ENCODE results near the gene SUSD5. TPM values are rescaled to one million over a fixed set of nuclear protein-coding genes. Genes with fewer than 3 reads are reported as not detected.
"Not testable (repeated sequence)": the region's sequence is repeated elsewhere in the genome, so short reads cannot be mapped to it uniquely, and the experiment has no call there.

SUSD5 gene
- total RNA-seq, 4 donors from 2014 or later: 0.13 to 1.2 (median 0.76) TPM; not detected in 1

GRCh38 chr3:33144433-33144832, 74.2 kb downstream of the SUSD5 start:
- WGBS, 2 donors: 45 to 67% methylated on average over 1 of the region's 1 CpG
- intact Hi-C loops (cut with DNase I): no loop called here
- H3K4me1 ChIP-seq: peaks cover 0 to 13% (median 0%) of the 10 kb centered on the region in 3 donors
- H3K36me3 ChIP-seq: peaks cover 5 to 64% (median 10%) of the 10 kb centered on the region in 3 donors
- H3K4me3 ChIP-seq: no peak overlapping the region
- no peak for DNase-seq
- H3K27ac ChIP-seq: no peak overlapping the region
- TF ChIP-seq CTCF (IDR thresholded peaks at IDR 0.05) (peak in 3 of 6 experiments; percentile 14 to 31 (median 30)), POLR2A (IDR thresholded peaks at IDR 0.05) (no peak)
- no peaks in the 10 kb centered on the region for H3K27me3 ChIP-seq
- no peaks in the 10 kb centered on the region for H3K9me3 ChIP-seq

GRCh38 chr3:33141006-33141405, 77.6 kb downstream of the SUSD5 start:
- H3K36me3 ChIP-seq: peaks cover 5 to 94% (median 10%) of the 10 kb centered on the region in 3 donors
- no peaks in the 10 kb centered on the region for H3K9me3 ChIP-seq
- WGBS, 2 donors: 22 to 60% methylated on average over 3 of the region's 3 CpGs
- peaks cover 0 to 3% (median 0%) of the 10 kb centered on the region in 3 donors for H3K4me1 ChIP-seq
- H3K27me3 ChIP-seq: no peaks in the 10 kb centered on the region
- DNase-seq: no peak
- no peak overlapping the region for H3K27ac ChIP-seq
- intact Hi-C loops (cut with DNase I): no loop called here
- no peak for TF ChIP-seq CTCF (IDR thresholded peaks at IDR 0.05)
- TF ChIP-seq POLR2A (IDR thresholded peaks at IDR 0.05): no peak
- H3K4me3 ChIP-seq: no peak overlapping the region

- peaks cover 5 to 94% (median 14%) of the 10 kb centered on the region in 3 donors for H3K36me3 ChIP-seq
- peaks cover 0 to 3% (median 0%) of the 10 kb centered on the region in 3 donors for H3K4me1 ChIP-seq
- intact Hi-C loops (cut with DNase I): no loop called here
- no peaks in the 10 kb centered on the region for H3K27me3 ChIP-seq
- no peak overlapping the region for H3K27ac ChIP-seq
- no peak for DNase-seq
- no peaks in the 10 kb centered on the region for H3K9me3 ChIP-seq
- 50 to 61% methylated on average over 2 of the region's 2 CpGs for WGBS, 2 donors
- no peak for TF ChIP-seq CTCF (IDR thresholded peaks at IDR 0.05)
- no peak for TF ChIP-seq POLR2A (IDR thresholded peaks at IDR 0.05)
- no peak overlapping the region for H3K4me3 ChIP-seq
These were observed 78.6 kb downstream of the SUSD5 start for GRCh38 chr3:33139996-33140395.

GRCh38 chr3:33139006-33139623, 79.5 kb downstream of the SUSD5 start:
- H3K9me3 ChIP-seq; H3K27ac ChIP-seq; H3K4me1 ChIP-seq; intact Hi-C loops (cut with DNase I); H3K4me3 ChIP-seq; DNase-seq; H3K27me3 ChIP-seq: not testable (repeated sequence)
- peaks cover 9 to 94% (median 19%) of the 10 kb centered on the region in 3 donors for H3K36me3 ChIP-seq
- WGBS, 2 donors: 81 to 87% methylated on average over 8 of the region's 8 CpGs

- H3K9me3 ChIP-seq: no peaks in the 10 kb centered on the region
- 79 to 86% methylated on average over 1 of the region's 1 CpG for WGBS, 2 donors
- H3K4me1 ChIP-seq: peaks cover 0 to 4% (median 0%) of the 10 kb centered on the region in 3 donors
- no peak for DNase-seq
- H3K4me3 ChIP-seq: no peak overlapping the region
- TF ChIP-seq POLR2A (IDR thresholded peaks at IDR 0.05): no peak
- H3K27me3 ChIP-seq: no peaks in the 10 kb centered on the region
- peaks cover 7 to 94% (median 16%) of the 10 kb centered on the region in 3 donors for H3K36me3 ChIP-seq
- intact Hi-C loops (cut with DNase I): no loop called here
- no peak overlapping the region for H3K27ac ChIP-seq
These were observed 80.9 kb downstream of the SUSD5 start for GRCh38 chr3:33137691-33138090.

GRCh38 chr3:33134026-33134625, 84.5 kb downstream of the SUSD5 start:
- DNase-seq: no peak
- WGBS, 2 donors: 71 to 74% methylated on average over 3 to 4 of the region's 4 CpGs
- Histone ChIP-seq H3K4me1 (peaks cover 0 to 17% (median 0%) of the 10 kb centered on the region in 3 donors), H3K9me3 (no peaks in the 10 kb centered on the region), H3K36me3 (peaks cover 3 to 98% (median 19%) of the 10 kb centered on the region in 3 donors), H3K4me3 (no peak overlapping the region), H3K27me3 (no peaks in the 10 kb centered on the region), H3K27ac (no peak overlapping the region)
- no peak for TF ChIP-seq CTCF (IDR thresholded peaks at IDR 0.05)
- no peak for TF ChIP-seq POLR2A (IDR thresholded peaks at IDR 0.05)
- intact Hi-C loops (cut with DNase I): loop anchor here (5.0 kb wide), 1 partner anchor 238 kb away; no protein-coding TSS in a partner anchor
